Hematopoietic multipotent progenitor cell treated with erythropoietin and hydrocortisone succinate and interleukin-3 and kit ligand, for 17 days (in vitro differentiated cells): Measurements from ENCODE around the gene FOXB2.

Experiments
- DNase-seq: peaks from one replicate; pipeline ENCODE4 v3.0.0-alpha.2; 2015; ENCODE audit warnings: low spot score

Gene FOXB2

GRCh38 chr9:77066388-77066787, 46.9 kb downstream of the FOXB2 start:
- DNase-seq = no peak
